Activated T-cell treated with anti-CD3 and anti-CD28 coated beads for 1 hour (primary cell): ENCODE data around the gene COL12A1.

ENCODE experiments used
- DNase-seq: peaks from one replicate; pipeline ENCODE4 v3.0.0-alpha.2; 2020; ENCODE audit warnings: low read depth

The COL12A1 gene

DNA sequence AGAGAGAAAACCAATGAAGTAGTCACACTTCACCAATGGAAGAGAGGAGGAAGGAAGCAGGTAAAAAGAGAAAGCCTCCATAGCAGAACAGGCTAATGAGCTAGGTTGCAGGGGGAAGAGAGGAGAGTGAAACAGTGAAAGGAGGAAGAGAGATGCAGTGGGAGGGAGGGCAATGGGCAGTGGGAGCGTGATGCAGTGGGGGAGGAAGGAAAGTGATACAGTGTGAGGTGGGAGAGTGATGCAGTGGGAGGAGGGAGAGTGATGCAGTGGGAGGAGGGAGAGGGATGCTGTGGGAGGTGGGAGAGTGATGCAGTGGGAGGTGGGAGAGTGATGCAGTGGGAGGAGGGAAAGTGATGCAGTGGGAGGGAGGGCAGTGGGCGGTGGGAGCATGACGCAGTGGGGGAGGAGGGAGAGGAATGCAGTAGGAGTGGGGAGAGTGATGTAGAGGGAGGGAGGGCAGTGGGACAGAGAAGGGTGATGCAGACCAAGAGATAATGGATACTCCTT is 29.7 kb downstream of the COL12A1 start:
- no peak for DNase-seq

DNA sequence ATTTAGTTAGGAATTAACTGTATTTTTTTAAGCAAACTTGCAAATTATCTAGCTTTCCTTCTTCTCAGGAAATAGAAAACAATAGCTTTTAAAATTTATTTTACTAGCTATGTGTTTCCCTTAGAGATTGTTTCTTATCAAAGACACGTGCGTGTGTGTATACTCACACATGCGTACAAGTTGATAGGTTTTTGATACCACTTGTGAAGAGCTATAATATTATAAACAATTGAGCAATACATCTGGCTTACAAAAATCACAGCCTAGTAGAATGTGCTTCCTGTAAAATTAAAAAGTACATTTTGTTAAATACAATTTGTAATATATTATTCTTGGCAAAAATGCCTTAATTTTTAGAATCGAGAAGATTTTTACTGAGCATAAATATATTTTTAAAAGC is 33.9 kb downstream of the COL12A1 start:
- no peak for DNase-seq

DNA sequence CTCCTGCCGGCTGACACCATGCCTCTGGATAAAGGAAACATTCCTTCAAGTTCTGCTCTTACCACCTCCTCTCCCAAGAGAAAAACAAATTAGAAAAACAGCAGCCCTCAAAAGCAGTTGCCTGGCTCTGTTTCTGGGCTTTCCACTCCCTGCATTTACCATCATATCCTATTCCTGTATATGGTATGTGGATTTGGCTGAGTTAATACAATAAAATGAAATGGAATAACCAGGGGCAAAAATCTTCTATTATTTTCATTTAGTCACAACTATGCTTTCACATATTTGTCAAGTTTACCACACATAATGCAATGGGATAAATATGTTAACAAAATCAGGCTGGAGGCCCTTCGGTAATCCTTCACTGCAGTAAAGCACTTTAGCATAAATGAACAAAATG is 34.3 kb downstream of the COL12A1 start:
- no peak for DNase-seq

DNA sequence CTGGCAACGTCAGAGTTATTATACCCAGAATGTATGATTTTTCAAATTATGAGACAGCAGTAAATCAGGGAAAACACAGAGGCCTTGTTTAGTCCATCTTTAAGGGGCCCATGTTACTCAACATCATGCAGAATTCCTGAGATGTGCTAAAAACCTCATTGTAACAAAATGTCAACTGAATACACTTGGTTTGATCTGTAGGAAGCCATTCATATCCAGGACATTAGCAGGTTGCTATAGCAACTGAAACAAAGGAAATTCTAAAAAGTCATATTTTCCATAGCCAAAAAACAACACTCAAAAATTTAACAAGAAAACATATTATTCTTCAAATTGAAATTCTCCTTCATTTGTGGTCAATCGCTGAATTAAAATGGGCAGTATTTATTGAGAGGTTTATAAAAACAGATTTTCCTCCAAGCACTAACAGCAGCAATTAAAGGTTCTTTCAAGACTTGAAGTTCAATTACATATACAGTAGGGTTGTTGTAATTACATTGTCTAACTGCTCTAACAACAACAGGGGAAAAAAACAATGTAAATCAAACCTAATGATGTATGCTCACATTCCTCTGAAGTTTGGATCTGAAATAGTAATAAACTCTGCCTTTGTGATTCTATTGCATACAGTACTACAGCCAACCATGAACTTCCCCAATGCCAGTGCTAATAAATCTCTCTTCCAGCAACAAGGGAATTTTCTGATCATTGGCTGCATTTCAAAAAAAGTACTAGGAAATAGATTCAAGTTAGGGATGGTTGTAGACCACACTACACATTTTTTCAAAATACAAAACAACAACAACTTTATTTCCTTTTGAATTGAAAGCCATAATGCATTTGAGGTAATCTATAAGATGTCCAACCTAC is 34.9 kb downstream of the COL12A1 start:
- no peak for DNase-seq

DNA sequence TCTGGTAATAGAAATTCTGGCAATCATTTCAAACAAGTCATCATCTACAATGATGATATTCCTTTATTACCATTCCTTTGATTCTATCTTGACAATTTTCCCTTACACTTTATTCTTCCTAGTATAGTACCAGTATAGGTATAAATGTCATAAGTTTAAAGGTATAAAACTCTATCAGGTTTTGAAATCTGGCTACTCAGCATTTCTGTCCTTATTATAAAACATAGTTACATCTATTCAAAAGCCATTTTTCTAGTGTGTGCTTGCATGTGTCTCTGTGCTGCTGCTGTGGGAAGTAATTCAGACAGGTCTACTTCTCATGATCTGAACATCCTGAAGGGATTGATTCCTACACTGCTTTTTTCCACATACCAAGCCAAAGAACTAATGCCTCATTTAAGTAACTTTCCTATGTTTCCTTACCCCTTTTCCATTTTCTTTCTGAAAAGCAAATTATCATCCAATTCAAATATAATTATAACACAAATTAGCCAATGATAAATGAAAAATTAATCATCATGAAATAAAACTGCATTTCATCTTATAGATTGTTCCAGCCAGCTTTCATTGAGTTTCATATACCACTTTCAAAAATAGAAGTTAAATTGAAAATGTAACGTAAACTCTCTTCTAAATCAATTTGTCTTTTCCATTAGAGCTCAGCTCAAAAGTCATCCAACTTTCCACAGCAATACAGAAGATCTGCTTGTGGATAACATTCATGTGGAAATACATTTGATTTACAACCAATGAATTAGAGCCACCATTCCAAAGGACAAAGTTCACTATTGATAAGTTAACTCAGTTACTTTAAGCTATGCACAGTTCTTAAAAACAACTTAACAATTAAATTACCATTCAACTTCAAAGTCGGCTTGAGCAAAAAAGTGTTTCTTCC is 35.9 kb downstream of the COL12A1 start:
- no peak for DNase-seq

DNA sequence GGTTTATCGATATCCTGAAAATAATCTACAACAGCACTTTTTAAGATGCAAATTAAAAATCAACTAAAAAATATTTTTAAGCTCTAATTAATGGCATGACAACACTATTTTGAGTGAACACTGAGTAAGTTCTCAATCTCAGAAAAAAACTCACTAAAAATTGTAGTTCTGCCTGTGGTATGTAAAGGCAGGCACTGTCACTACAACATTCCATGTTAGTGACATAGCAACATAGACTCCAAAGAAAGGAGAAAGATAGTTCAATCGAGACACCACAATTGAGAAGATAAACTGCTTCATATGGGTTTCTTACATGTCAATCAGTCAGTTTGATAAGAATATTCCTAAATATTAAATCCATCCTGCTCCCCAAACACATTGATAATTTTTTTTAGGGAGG is 38.0 kb downstream of the COL12A1 start:
- DNase-seq = no peak

DNA sequence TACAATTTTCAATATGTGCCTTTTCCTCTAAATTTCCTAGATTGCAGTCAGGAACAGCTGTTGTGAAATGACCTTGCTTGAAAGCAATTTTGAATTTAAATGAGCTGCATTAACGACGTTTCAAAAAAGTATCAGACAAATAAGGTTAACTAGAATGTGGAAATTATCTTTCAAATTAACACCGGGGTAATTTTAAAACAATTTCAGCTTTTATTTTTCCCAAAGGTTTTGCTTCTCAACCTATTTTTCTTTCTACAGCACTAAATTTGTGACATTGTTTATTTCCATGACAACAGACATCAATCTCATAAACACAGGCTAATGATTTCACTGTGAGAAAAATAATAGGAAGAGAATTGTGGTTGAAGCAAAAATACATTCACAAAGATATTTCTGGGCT is 38.5 kb downstream of the COL12A1 start:
- DNase-seq = no peak

DNA sequence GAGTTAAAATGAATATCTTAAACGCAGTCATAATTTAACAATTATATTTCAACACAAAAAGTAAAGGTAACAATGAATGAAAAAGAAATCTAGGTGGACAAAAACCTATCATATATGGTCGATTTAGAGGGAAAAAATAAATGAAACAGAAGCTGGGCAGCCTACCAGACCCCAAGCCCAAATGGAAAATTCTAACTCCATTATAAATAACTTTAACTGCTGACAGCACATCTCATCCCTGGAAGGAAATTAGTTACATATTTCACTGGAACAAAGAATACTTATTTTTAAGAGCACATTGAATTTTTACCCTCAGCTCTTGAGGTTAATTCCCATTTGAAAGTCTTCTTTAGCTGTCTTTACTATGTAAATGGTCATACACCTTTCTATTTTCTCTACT is 39.1 kb downstream of the COL12A1 start:
- no peak for DNase-seq

DNA sequence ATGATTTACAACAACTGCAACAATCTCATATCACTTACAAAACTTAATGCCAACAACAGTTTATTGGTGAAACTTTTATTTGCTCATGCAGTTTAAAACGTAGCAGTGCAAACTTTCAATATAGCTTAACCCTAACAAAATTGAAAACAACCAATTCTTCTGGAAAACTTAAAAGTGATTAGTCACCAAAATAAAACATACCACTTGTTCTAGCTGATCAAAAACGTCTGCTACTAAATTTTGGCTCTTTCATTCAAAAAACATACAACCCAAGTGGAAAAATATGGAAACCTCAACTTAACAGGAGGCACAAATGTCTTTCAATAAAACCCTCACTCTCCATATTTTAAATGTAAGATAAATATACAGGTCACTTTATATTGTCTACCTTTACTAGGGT is 39.6 kb downstream of the COL12A1 start:
- DNase-seq = no peak

DNA sequence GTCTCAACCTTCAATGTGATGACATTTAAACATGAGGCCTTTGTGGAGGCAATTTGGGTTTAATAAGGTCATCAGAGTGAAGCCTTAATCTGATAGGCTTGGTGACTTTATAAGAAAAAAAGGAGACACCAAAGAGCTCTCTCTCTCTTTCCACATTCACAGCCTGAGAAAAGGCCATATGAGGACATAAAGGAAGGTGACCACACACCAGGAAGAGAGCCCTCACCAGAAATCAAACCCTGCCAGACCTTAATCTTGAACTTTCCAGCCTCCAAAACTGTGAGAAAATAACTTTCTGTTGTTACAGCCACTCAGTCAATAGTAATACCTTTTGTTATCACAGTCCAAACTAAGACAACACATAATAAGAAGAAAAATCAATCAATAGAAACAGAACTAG is 47.7 kb downstream of the COL12A1 start:
- no peak for DNase-seq

DNA sequence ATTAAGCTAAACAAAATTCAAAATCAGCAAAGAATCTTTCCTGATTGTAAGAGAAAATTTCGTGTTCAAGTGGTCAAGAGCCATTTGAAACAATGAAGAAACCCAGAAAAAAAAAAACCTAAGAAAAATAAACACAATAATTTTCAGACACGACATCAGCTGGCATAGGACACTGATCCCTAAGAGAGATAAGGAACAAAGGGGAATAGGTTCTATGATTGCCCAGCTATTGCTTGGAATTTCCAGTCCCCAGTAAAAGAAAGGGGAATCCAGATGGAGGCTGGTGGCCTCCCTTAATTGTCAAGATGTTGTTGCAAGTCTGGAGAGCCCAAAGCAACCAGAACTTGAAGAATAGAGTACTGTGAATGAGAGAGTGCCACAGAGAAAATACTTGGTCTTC is 48.5 kb downstream of the COL12A1 start:
- DNase-seq = no peak

DNA sequence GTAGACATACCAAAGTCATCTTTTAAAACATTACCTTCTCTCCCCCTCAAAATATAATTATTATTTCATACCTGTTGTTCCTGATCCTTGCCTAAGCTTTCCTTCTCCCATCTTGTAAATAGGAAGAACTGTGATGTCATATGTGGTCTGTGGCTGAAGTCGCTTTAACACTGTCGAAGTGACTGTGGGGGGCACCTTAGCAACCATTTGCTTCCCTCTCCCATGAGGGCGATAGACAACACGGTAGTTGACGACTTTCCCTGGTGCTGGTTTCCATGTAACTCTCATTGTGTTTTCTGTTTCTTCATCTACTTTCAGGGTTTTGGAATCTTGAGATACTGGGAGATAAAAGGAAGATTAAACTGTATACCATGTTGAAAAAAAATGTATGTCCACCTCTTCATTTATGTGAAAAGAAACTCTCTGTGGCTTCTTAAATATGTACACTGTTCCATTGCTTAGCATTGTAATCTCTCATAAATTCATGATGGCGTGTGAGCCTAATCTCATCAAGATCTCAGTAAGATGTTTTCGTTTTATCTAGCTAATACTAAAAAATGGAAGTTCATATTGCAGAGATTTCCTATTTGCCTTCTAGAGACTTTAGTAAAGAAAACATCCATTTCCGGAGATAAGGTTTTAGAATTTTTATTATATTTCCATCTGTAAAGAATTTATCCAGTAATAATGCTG is 49.5 kb downstream of the COL12A1 start:
- DNase-seq = no peak

DNA sequence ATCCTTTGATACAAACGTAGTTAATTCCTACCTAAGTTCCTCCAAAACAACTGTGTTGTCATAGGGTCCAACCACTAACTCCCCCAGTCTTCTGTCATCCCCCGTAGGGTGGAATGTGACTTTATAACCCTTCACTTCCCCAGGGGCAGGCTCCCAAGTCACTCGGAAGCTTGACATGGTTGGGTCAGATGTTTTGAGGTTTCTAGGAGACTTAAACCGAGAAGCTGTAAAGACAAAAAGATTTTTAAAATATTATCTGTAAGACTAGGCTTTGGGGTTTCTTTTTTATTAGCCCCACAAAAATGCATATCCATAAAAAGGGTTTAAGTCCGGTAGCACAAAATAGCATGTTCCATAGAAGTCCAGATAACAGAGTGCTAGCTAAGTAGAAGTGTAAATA is 50.2 kb downstream of the COL12A1 start:
- DNase-seq = no peak

DNA sequence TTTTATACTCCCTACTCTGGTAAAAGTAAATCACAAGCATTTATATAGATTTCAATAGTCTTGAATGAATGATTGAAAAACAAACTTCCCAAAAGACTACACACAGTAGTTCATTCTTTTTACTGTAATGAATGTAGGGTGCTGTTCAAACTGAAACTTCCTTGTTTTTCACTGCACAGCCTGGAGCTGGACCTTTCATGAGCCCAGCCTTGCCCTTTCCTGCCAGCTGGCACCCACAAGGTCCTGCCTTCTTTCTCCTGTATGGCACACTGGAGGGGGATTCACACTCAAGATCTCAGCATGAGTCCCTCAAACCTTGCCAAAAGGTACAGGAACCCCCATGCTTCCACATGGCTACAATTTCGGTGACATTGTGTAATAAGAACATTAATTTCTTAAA is 50.9 kb downstream of the COL12A1 start:
- DNase-seq = no peak

DNA sequence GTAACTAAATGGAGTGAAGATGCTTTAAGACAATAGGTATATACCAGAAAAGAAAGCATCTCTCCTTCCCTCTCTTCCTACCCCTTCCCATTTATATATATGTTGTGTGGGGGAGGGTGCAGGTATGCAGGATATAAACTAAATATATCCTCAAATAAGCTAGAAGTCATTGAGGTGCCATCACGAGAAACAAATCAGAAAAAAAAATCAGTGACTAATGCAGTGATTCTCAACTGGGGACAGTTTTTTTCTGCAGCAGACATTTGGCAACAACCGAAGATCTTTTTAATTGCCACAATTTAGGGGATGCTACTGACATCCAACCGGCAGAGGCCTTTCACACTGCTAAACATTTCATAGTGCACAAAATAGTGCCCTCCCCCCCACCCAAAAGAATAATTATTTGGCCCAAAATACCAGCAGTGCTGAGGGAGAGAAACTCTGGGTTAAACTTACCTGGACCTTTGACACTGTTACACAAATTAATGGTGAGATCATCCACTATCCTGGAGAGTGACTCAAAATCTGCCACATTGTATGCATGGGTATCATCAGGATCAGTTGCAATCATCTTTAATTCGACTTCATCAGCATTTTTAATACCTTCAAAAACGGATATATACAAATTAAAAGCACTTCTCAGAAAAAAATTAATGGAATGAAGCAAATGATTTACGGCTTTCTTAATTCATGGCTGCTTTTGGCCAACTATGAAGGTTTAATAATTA is 55.0 kb downstream of the COL12A1 start:
- DNase-seq = no peak

DNA sequence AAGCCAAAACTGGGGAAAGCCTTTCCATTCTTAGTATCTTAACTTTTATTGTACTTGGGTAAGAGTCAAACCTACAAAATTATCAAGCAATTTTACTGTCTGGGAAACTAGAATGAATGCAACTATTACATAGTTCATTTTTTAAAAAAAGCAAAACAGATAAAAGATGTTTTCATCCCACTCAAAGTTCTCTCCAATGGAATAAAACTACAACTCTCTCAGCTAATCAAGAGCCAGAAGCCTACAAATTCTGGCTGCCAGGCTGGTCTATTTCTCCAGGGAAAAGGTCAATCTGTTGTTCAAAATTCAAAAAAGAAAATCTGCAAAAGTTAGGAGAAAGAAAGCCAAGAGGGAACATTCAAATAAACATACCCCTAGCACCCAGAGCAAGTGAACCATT is 56.2 kb downstream of the COL12A1 start:
- DNase-seq = no peak

DNA sequence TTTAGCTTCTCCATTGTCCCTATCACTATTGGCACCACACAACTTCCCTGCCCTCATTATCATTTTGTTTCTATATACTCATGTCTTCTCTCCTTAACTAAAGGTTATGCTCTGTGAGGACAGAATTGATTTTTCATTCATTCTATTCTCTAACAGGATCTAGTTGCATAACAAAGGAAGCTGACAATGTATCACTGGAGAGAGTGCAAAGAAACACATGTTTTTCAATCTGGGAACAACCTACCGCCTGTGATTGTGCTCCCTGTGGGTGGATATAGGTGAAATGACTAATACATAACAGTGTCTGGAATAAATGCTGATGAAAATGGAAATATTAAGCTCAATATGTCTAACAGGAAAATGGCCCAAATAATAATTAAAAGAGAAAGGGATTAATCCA is 56.6 kb downstream of the COL12A1 start:
- no peak for DNase-seq

DNA sequence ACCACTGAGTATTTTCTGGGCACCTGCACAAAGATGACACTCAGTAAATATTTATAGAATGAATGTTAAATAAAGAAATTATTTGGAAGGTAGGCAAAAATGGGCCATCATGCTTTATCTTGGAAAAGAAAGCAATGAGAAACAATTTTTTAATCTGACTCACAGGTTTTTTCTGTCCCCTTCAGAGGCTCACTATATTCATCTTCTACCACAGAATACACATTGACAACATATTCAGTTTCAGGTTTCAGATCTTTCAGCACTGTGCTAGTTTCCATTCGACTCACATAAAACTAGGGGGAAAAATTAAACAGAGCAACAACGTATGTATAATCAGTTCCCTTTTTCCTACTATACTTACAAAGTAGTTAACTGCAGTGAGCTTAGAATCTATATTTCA is 58.3 kb downstream of the COL12A1 start:
- DNase-seq = no peak

DNA sequence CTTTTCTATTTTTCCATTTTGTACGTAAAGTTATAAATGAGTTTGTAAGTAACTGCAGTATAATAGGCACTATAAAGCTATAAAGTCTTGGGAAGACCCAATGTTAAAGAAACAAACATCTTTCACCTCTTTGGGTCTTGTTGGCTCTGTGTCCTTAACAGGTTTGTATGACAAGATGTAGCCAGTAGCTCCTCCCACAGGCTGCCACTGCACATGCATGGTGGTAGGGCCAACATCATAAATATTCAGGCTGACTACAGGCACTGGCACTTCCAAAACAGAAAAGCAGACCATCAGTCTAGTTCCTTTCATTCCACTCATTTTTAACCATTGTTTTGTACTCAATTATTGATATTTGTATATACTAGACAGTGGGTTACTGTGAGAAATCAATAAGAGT is 59.9 kb downstream of the COL12A1 start:
- no peak for DNase-seq

DNA sequence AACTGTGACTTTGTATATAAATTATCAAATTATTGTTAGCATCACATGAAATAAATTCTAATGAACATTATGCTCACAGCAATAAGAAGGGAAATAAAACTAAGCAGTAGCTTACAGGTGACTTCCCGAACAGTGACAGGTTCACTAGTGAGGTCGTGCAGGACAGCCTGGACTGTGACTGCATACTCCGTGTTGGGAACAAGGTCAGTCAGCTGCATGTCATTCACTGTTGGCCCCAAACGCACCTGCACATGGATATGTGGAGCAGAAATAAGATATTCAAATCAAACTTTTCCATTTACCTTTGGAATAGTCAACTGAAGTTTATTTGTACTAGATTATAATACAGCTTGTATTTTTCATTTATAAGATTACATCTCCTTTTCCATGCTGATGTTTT is 60.6 kb downstream of the COL12A1 start:
- DNase-seq = no peak

DNA sequence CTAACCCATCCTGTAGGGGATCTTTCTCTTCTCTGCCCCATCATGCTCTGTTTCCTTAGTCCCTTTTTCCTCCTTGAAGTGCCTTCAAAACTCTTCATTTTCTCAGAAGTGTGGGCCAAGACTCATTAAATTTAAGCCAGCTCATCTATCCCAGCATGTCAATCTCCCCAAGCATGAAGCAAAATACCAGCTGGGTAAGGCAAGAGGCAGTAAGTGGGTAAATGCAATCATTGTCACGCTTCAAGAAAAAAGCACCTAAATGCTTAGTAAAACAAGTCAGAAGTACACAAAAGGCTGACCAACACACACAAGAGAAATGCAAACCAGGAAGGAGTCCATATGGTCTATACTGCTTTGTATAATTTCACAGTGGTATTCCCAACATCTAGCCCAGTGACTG is 61.5 kb downstream of the COL12A1 start:
- DNase-seq = no peak

DNA sequence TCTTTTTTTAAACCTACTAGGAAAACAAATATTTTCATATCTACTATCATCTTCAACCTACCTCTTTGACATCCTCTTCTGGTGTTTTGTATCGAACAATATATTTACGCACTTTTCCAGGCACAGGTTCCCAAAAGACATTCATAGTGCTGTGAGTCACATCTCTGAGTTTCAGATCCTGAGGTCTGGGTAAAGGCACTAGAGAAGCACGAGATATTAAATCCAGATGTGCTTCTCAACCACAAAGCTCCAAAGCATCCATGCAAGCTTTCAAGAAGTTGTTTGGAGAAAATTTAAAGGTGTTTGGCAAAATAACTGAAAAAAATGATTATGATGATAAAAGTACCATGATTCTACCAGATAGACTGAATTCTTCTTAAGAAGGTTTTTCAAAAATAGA is 62.7 kb downstream of the COL12A1 start:
- DNase-seq = no peak
